Stimulated activated CD8-positive, alpha-beta memory T cell treated with anti-CD3 and anti-CD28 coated beads, Interleukin-7, amount 100 ng/mL, for 1 hour (primary cell): ENCODE measurements around the gene MAB21L4.

Source experiments
- DNase-seq, 2 donors: peaks; one replicate each; pipeline ENCODE4 v3.0.0-alpha.2; 2020; ENCODE audit warnings: low read depth in 2 of 2

MAB21L4 gene

DNA sequence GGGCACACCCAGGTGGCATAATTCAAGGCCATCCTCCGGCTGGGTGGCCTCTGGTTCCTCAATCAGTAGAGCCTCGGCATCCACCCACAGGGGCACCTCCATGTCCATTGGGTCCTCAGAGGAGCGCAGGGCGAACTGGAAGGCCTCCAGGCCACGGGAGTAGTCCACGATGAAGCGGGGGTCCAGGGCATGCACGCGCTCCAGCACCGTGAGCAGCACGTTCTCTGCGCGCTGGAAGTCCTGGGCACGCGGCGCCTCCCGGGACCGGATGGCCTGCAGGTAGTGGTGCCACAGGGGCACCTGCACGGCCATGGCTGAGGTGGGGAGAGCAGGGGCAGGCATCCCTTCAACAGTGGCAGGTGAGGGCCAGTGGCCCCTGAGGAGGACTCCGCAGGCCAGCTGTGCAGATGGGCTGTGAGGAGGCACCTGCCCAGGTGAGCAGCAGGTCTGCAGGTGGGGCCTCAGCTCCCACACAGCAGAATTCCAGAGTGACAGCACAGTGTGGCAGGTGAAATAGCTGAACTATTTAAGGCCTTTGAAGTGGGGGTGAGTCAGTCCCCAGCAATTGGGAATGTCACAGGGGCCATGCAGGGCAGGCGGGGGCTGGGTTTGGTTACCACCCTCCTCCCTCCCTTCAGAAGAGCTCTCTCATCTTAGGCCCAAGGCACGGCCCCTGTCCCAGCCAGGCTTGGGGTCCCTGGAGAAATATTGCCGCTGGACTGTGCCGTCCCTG lies at the start of gene MAB21L4:
Gene MAB21L4, minus strand, starts transcription at position 501 of the 733 bp plus-strand sequence. Its CDS starts 159 bp downstream, at position 342.
- DNase-seq = no peak

DNA sequence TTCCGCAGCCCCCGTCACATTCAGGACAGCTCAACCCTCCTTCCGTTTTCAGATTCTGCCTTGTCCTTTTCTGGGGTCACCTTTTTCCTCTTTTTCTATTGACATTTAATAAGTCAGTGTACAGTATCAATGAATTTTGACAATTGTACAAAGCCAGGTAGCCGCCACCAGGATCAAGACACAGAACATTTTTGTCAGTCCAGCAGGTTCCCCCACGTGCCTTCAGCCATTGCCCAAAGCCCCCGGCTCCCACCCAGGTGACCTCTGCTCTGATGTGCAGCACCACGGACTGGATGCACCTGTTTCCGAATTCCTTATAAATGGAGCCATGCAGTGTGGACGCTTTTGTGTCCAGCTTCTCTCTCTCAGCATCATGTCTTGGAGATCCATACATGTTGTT lies 40.1 kb upstream of the MAB21L4 start:
- DNase-seq = no peak

DNA sequence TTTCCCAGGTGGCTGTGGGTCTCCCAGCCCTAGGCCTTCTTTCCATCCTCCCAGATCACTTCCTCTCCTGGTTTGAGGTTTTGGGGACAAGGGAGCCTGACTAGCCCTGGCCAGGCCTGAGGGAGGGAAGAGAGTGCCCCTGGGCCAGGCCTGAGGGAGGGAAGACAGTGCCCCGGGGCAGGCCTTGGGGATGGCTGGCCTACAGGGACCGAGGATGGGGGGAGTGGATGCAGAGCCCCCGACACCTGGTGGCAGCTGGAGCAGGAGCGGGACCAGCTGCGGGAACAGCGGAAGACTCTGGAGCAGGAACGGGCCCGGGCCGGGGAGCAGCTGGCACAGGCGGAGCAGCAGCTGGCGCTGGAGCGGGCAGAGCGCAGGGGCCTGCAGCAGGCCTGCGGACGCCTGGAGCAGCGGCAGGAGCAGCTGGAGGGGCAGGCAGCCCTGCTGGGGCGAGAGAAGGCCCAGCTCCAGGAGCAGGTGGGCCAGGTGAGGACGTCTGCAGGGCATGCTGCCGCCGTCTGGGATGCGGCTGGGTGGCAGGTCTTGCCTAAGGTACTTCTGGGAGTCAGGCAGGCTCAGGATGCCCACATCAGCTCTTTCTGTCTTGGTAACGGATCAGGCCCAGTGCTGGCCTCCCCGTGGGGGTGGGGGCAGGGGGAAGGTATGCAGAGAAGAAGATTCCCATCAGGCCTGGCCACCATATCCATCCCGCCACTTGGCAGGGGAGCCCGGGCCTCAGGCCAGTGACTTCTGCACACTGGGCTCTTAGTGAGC lies 39.3 kb upstream of the MAB21L4 start:
- no peak for DNase-seq

DNA sequence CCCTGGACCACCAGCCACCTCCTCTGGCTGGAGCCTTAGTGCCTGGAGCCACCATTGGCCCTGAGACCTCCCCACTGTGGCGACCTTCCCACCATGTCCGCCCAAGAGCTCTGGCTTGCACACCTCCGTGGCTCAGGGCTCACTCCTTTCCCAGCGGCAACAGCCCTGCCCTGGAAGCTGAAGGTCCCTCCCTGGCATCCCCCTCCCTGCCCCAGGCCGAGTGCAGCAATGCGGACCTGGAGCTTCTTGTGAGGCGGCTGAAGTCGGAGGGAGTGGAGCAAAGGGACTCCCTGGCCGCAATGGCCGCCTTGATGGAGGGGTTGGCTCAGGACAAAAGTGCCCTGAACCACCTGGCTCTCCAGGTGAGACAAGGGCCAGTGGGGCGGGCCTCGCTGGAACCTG lies 38.7 kb upstream of the MAB21L4 start:
- no peak for DNase-seq

DNA sequence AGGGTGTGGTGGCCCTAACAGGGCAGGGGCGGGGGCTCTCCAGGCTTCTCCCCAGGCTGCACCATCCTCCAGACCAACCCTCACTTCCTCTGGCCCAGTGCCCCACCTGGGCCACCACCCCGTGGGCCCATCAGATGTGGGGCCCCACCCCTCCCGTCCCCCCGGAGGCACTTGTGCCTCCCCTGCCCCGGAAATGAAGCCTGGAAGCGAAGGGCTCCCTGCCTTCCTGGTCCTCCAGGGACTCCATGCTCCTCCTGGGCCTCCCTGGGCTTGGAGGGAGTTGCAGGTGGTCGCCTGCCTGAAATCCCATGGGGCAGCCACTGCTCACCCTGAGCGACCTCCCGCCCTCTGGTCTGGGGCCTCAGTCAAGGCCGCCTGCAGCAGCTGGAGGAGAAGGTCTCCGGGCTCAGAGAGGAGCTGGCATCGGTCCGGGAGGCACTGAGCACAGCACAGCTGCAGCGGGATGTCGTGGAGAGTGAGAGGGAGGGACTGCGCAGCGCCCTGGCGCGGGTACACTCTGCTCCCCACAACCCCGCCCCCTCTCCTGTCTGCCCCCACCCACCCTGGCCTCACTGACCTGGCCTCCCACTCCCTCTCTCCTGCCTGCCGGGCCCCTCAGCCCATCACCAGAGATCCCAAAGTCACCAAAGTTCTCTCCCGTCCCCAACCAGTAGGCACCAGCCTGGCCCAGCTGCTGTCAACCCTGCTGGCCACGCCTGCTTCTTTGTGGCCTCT lies 38.2 kb upstream of the MAB21L4 start:
- no peak for DNase-seq

GRCh38 chr2:240933048-240933965 lies 37.4 kb upstream of the MAB21L4 start:
- no peak for DNase-seq

GRCh38 chr2:240932724-240933047 lies 36.7 kb upstream of the MAB21L4 start:
- no peak for DNase-seq

- no peak for DNase-seq
Observed at GRCh38 chr2:240932001-240932723, 36.2 kb upstream of the MAB21L4 start.

- no peak for DNase-seq
Observed at GRCh38 chr2:240931319-240931949, 35.5 kb upstream of the MAB21L4 start.

DNA sequence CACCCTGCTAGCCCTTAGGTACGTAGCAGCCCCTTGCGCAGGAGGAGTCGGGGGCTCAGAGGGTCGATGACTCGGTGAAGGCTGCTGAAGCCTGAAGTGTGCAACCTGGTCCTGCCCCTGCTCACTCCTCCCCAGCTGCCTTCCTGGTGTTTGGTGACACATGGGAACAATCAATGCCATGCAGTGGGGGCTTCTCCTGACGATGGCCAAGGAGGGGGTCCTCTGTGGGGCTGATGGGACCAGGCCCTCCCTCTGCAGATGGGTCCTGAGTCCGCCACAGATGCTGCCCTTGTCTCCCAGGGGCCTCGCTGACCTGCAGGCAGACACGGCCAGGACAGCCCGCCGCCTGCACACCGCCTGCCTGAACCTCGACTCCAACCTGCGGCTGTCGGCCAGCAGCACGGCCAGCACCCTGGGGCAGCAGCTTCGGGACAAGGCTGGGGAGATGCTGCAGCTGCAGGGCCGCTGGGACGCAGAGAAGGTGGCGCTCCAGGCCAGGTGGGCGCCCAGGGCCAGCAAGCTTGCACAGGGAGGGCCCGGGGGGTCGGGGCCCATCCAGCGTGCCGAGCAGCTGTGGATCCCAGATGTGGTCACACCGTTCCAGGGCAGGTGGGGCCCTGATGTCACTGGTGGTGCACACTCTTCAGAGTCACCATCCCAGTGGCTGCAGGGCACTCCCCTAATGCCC lies 34.8 kb upstream of the MAB21L4 start:
- DNase-seq = no peak

- DNase-seq = no peak
Observed at GRCh38 chr2:240930096-240930630, 34.2 kb upstream of the MAB21L4 start.

- DNase-seq = no peak
Observed at GRCh38 chr2:240929364-240930095, 33.6 kb upstream of the MAB21L4 start.

- DNase-seq = no peak
Observed at GRCh38 chr2:240928476-240929363, 32.8 kb upstream of the MAB21L4 start.

DNA sequence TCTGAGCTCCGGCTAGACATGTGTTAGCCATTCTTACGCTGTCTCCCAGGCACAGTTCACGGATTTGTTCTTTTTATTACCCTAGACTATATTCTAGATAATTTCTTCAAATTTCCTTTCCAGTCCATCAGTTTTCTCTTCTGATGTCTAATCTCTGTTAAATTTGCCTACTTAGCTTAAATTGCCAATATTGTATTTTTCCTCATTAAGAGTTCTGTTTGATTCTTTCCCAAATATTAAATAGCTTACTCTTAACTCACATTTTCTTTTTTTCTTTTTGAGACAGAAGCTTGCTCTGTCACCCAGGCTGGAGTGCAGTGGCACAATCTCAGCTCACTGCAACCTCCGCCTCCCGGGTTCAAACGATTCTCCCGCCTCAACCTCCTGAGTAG lies 31.4 kb upstream of the MAB21L4 start:
- DNase-seq = no peak

DNA sequence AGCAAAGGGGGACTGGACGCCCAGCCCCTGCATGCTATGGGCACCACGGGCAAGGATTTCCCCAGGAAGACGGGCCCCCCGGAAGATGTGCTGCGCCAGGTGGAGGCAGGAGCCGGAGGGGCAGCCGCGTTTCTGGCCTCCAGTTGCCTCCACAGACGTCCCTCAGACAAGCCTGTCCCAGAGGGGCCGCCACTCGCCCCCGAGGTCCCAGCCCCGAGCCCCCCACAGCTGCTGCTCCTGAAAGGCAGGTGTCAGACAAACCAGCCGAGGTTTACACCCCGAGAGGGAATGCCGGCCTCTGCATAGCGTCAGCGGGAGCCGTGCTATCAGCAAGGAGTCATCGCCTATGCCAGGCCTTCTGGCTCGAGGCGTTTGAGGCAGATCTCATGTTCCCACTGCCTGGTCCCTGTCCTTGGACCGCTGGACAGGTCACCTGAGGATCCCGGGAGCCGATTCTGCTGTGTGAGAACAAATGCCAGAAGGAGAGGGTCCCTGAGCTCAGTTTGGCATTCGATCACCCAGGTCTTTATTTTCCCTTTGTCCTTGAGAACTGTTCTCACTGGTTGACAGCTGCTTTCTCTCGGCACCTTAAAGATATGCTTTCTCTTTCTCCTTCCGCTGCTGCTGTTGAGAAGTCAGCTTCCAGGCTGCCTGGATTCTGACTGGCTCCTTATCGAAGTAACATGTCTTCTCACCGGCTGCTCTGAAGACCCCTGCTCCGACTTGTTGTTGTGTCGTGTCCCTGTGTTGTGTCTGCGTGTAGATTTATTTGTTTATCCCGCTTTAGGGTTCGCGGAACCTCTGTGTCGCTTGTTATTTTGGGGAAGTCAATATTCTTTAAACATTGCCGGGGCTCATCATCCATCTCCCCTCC lies 30.8 kb upstream of the MAB21L4 start:
- DNase-seq = no peak

GRCh38 chr2:240925568-240926515 lies 29.9 kb upstream of the MAB21L4 start:
- DNase-seq = no peak
